ENCODE data around the gene TMEM86B.

TMEM86B gene

DNA sequence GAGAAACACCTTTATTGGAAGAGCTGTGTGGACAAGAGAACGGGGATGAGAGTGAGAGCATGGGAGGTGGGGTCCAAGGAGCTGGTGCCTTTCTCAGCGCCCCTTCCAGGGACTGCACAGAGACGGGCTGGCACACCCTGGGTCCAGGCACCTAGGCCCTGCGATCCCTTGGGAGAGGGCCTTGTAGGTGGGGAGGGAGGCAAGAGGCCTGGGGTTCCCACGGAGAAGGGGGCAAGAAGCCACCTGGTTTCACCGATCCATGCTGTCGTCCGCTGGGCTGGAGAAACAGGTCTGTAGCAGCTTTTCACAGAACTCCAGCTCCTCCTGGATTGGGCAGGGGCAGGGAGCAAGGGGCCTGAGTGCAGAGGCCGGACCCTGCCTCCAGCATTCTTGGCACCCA lies 33.8 kb upstream of the TMEM86B start:
- FAIRE-seq, result no peak
- TF ChIP-seq, protein P1, sequence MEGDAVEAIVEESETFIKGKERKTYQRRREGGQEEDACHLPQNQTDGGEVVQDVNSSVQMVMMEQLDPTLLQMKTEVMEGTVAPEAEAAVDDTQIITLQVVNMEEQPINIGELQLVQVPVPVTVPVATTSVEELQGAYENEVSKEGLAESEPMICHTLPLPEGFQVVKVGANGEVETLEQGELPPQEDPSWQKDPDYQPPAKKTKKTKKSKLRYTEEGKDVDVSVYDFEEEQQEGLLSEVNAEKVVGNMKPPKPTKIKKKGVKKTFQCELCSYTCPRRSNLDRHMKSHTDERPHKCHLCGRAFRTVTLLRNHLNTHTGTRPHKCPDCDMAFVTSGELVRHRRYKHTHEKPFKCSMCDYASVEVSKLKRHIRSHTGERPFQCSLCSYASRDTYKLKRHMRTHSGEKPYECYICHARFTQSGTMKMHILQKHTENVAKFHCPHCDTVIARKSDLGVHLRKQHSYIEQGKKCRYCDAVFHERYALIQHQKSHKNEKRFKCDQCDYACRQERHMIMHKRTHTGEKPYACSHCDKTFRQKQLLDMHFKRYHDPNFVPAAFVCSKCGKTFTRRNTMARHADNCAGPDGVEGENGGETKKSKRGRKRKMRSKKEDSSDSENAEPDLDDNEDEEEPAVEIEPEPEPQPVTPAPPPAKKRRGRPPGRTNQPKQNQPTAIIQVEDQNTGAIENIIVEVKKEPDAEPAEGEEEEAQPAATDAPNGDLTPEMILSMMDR (IDR thresholded peaks at IDR 0.05; ENCODE audit: insufficient read depth, missing control alignments), result no peak

DNA sequence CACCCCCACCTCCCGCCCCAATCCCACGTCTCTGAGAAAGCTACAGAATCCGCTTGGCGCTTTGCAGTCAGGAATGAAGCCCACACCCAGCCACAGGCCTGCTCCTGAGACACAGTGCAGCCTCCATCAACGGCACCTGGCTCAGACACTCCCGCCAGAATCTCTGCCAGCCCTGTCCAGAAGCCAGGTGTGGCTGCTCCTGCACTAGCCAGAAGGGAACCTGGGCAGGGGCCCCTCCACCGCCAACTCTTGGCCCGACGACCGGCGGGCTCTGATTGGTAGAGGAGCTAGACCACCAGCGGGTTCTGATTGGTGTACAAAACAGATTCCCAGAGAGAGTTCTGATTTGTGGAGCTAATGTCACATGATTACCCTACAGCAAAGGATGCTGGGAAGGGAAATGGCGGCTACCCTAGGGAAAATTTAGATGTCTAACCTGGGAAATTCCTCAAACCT lies 33.1 kb upstream of the TMEM86B start:
- TF ChIP-seq, protein P1 (IDR thresholded peaks at IDR 0.05; ENCODE audit: insufficient read depth, missing control alignments), result no peak
- DNase-seq (ENCODE audit: insufficient read length, low spot score), result no peak
- FAIRE-seq, result no peak

More for the DNA sequence above, 33.8 kb upstream of the TMEM86B start:
- DNase-seq (ENCODE audit: insufficient read length, low spot score), result no peak

DNA sequence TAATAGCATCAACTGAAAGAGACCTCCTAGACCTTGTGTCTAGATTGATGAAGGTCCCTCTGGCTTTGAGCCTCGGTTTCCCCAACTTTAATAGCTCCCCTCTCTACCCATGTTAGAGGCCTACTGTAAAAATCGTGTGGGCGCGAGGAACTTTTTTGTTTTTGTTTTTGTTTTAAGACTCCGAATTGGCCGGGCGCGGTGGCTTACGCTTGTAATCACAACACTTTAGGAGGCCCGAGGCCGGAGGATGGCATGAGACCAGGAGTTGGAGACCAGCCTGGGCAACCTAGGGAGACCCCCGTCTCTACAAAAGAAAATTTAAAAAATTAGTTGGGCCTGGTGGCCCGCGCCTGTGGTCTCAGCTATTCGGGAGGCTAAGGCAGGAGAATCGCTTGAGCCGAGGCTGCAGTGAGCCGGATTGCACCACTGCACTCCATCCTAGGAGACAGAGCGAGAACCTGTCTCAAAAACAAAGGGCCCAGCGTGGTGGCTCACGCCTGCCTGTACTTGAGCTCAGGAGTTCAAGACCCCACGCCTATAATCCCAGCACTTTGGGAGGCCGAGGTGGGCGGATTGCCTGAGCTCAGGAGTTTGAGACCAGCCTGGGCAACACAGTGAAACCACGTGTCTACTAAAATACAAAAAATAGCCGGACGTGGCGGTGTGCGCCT lies 31.1 kb upstream of the TMEM86B start:
- TF ChIP-seq, protein P1 (IDR thresholded peaks at IDR 0.05; ENCODE audit: insufficient read depth, missing control alignments), result no peak
- FAIRE-seq (no peak), DNase-seq (ENCODE audit: insufficient read length, low spot score) (no peak)

DNA sequence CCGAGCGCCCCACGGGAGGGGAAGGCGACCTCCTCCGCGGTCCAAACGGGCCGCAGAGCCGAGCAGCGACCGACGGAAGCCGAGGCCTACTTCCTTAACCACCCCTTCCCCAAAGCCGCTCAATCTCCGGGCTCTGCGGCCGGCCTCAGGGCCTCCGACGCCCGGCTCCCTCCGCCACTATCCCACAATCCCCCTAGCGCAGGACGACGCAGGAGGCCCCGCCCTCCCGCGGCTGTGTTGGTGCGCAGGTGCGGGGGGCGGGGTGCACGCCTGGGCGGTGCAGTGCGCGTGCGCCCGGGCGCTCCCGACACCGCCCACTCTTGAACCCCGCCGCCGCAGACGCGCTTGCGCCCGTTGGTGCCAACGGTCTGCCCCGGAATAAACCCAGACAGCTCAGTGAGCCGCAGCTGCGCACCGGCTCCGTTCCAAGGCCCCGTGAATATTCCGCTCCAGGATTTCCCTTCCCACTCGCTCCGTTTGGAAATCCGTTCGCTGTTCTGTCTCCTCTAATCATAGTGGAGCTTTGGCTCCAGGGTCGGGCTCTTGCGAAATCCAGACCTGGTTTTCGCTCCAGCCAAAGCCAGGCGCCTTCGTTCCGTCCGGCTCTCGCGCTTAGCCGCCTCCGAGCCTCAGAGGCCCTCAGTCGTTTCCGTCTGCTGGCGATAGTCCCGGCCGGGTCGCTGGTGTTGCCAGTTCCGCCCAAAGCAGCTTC lies 30.4 kb upstream of the TMEM86B start, which contains the start of gene PPP6R1:
Gene PPP6R1 (minus strand): TSS at position 190 of the 712 bp plus-strand sequence. CDS start 11,914 bp downstream, outside the sequence.
- TF ChIP-seq, protein P1 (IDR thresholded peaks at IDR 0.05; ENCODE audit: insufficient read depth, missing control alignments), result no peak
- DNase-seq (ENCODE audit: insufficient read length, low spot score) (peak; percentile 97), FAIRE-seq (no peak)

DNA sequence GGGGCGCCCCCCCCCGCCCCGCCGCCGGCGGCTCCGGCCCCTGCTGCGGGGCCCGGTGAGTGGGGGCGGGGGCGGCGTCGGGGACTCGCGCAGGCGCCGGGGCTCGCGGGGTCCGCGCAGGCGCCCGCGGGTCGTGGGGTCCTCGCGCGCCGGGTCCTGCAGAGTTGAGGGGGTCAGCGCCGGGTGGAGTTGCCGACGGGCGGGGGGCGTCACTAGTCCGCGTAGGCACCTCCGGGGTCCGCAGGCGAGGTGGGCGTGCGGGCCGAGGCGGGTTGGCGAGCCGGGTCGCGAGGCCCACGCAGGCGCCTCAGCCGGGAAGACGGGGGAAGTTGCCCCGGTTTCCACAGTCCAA lies 29.9 kb upstream of the TMEM86B start:
- DNase-seq (ENCODE audit: insufficient read length, low spot score) (no peak), FAIRE-seq (no peak)
- TF ChIP-seq, protein P1 (IDR thresholded peaks at IDR 0.05; ENCODE audit: insufficient read depth, missing control alignments), result no peak

DNA sequence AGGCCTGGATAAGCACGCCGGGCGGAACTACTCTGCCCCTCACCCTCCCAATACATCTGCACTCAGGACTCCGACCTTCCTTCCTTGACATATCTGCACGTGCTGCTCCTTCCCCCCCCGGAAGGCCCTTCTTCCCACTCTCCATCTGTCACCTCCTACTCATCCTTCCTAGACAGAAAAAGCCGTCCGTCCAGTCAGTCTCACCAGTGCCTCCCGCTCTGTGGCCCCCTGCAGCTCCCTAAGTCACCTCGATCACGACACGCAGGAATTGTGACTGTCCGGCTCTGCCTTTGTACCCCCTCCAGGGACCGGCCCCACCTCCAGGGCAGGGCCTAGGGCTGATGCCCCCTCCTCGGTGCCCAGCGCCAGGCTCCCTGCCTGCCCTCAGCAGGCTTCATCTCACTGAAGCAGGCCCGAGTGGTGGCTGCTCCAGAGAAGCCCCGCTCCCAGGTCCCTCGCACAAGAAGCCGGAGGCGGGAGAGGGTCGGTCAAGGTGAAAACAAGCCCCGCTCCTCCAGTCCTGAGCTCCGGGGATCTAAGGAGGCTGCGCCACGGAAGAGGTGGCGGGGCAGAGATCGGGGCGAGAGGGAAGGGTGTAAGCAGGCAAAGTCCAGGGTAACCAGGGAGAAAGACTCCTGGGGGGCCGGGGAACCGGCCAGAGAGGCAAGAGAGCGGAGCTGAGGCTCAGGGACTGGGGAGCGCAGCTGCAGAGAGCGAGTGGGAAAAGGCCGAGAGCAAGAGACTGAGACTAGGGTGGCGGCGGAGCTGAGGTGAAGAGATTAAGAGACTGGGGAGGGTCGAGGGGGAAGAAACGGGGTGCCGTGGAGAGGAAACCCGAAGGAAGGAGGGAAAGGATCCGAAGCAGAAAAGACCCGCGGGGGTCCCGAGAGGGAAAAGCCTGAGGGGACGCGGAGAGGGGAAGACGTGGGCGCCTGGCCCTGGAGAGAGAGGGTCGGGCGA lies 29.2 kb upstream of the TMEM86B start:
- FAIRE-seq (no peak), DNase-seq (ENCODE audit: insufficient read length, low spot score) (no peak)
- TF ChIP-seq, protein P1 (IDR thresholded peaks at IDR 0.05; ENCODE audit: insufficient read depth, missing control alignments), result no peak
